CD4-positive, alpha-beta T cell (primary cell): ENCODE measurements around the gene TEX12. TPM values are rescaled to one million over a fixed set of nuclear protein-coding genes. Genes with fewer than 3 reads are reported as not detected.

Experiments used
- ATAC-seq: fragments of 200-7000 bp; cut with Tn5 transposase; one replicate; pipeline ENCODE4 v1.10.0; 2022; ENCODE audit warnings: mild to moderate bottlenecking; ENCODE audit not compliant: poor library complexity
- CTCF ChIA-PET: fragments of 350-600 bp; sonication (Branson Sonifier 250); formaldehyde crosslinking; loops from one replicate; lab custom pipeline; 2021; ENCODE audit warnings: antibody characterized with exemption, inconsistent platforms; lab: Charles Lee
- POLR2A ChIA-PET: fragments of 350-600 bp; sonication (Branson Sonifier 250); formaldehyde crosslinking; loops from one replicate; lab custom pipeline; 2021; ENCODE audit warnings: antibody characterized with exemption, inconsistent platforms; lab: Charles Lee
- DNase-seq, 14 experiments: peaks; one replicate each; pipeline ENCODE4 v3.0.0-alpha.2; 2013 to 2020; ENCODE audit warnings: mixed read lengths in 2 of 14
- H3K27ac ChIP-seq, 2 donors: one replicate each; pipeline versions ENCODE4 v1.5.1 to v1.7.0; 2013; ENCODE audit warnings: low read length in 2 of 2, low read depth in 1 of 2, mild to moderate bottlenecking in 1 of 2
- H3K27me3 ChIP-seq, 2 experiments: 1 replicate in 1 of 2; 2 replicates in 1 of 2; pipeline versions ENCODE4 v1.6.1 to v1.7.0; 2013; ENCODE audit warnings: low read length in 2 of 2, control low read depth in 1 of 2, mild to moderate bottlenecking in 1 of 2, moderate library complexity in 1 of 2; ENCODE audit not compliant: insufficient read depth in 2 of 2, control insufficient read depth in 1 of 2
- H3K36me3 ChIP-seq: one replicate; pipeline ENCODE4 v1.6.1; 2013; ENCODE audit warnings: low read length, control low read depth; ENCODE audit not compliant: insufficient read depth
- H3K4me1 ChIP-seq: one replicate; pipeline ENCODE4 v1.6.1; 2013; ENCODE audit warnings: low read length, control low read depth; ENCODE audit not compliant: insufficient read depth
- H3K4me3 ChIP-seq: one replicate; pipeline ENCODE4 v1.5.1; 2013; ENCODE audit warnings: mild to moderate bottlenecking, low read length, moderate library complexity
- H3K9me3 ChIP-seq, 2 experiments: 1 replicate in 1 of 2; 2 replicates in 1 of 2; pipeline versions ENCODE4 v1.6.1 to v1.7.0; 2013; ENCODE audit warnings: low read length in 2 of 2, mild to moderate bottlenecking in 2 of 2, control low read depth in 1 of 2, moderate library complexity in 1 of 2; ENCODE audit not compliant: control insufficient read depth in 1 of 2, insufficient read depth in 1 of 2
- H3K27ac Mint-ChIP-seq: one replicate; pipeline ENCODE4 v1.8.0; 2020; ENCODE audit warnings: mixed read lengths
- H3K27me3 Mint-ChIP-seq: one replicate; pipeline ENCODE4 v1.8.0; 2021; ENCODE audit warnings: mixed read lengths
- H3K36me3 Mint-ChIP-seq: one replicate; pipeline ENCODE4 v1.8.0; 2021; ENCODE audit warnings: low read depth, mixed read lengths
- H3K4me1 Mint-ChIP-seq: one replicate; pipeline ENCODE4 v1.8.0; 2021; ENCODE audit warnings: low read depth, mixed read lengths
- H3K4me3 Mint-ChIP-seq: one replicate; pipeline ENCODE4 v1.8.0; 2020; ENCODE audit warnings: mild to moderate bottlenecking, mixed read lengths
- H3K9me3 Mint-ChIP-seq: one replicate; pipeline ENCODE4 v1.8.0; 2020; ENCODE audit warnings: mixed read lengths
- CTCF ChIP-seq: fragments of 200-600 bp; IDR thresholded peaks from one replicate; pipeline ENCODE4 v1.8.0; 2022; ENCODE audit warnings: antibody characterized with exemption, mild to moderate bottlenecking
- intact Hi-C, 2 experiments: fragments of 100-400 bp; cut with DNase I in 1 of 2; cut with micrococcal nuclease in 1 of 2; formaldehyde crosslinking; loops; one replicate each; pipeline versions ENCODE4 v1.15.1 to v1.9.0; 2023 to 2025; cut with DNase I, micrococcal nuclease
- total RNA-seq, 174 experiments: library from RNA in 2 of 174; stranded (reverse) in 2 of 174; gene quantifications; one replicate each; pipeline ENCODE4 v1.2.3 and lab custom pipeline; 2021 to 2026

Gene TEX12
- total RNA-seq, 2 experiments from 2014 or later, result 0.39 to 0.82 TPM

GRCh38 chr11:112206071-112206470 lies 38.9 kb downstream of the TEX12 start:
- ATAC-seq, result no peak
- no peak for TF ChIP-seq CTCF
- Mint-ChIP-seq H3K9me3 (no peaks in the 10 kb centered on the region), H3K36me3 (no peaks in the 10 kb centered on the region), H3K27me3 (no peaks in the 10 kb centered on the region), H3K27ac (no peak overlapping the region), H3K4me3 (no peak overlapping the region), H3K4me1 (no peaks in the 10 kb centered on the region)
- Histone ChIP-seq H3K27me3 (no peaks in the 10 kb centered on the region), H3K36me3 (no peaks in the 10 kb centered on the region), H3K4me3 (no peak overlapping the region), H3K9me3 (no peaks in the 10 kb centered on the region), H3K4me1 (no peaks in the 10 kb centered on the region), H3K27ac (no peak overlapping the region)
- POLR2A ChIA-PET, result no interaction called here
- DNase-seq, result no peak
- CTCF ChIA-PET, result no interaction called here
- intact Hi-C loops, result no loop called here

GRCh38 chr11:112210890-112211289 lies 43.7 kb downstream of the TEX12 start:
- Histone ChIP-seq H3K27me3 (no peaks in the 10 kb centered on the region), H3K4me3 (no peak overlapping the region), H3K27ac (no peak overlapping the region), H3K36me3 (no peaks in the 10 kb centered on the region), H3K9me3 (no peaks in the 10 kb centered on the region), H3K4me1 (peaks cover 3% of the 10 kb centered on the region)
- POLR2A ChIA-PET, result no interaction called here
- CTCF ChIA-PET, result no interaction called here
- no peaks in the 10 kb centered on the region for H3K9me3 Mint-ChIP-seq
- ATAC-seq, result no peak
- no peaks in the 10 kb centered on the region for H3K36me3 Mint-ChIP-seq
- no peaks in the 10 kb centered on the region for H3K27me3 Mint-ChIP-seq
- no peak for TF ChIP-seq CTCF
- H3K4me1 Mint-ChIP-seq, result peaks cover 10% of the 10 kb centered on the region
- H3K4me3 Mint-ChIP-seq, result no peak overlapping the region
- intact Hi-C loops, result loop anchor here in 1 of 2 experiments (10.0 kb wide), 1 partner anchor 1324 kb away; no protein-coding TSS in a partner anchor
- DNase-seq, result no peak
- no peak overlapping the region for H3K27ac Mint-ChIP-seq

- H3K27ac Mint-ChIP-seq, result no peak overlapping the region
- no peaks in the 10 kb centered on the region for H3K27me3 ChIP-seq
- DNase-seq (peak in 1 of 14 experiments; percentile 16), ATAC-seq (no peak)
- H3K4me3 ChIP-seq, result no peak overlapping the region
- no peaks in the 10 kb centered on the region for H3K9me3 ChIP-seq
- H3K4me1 ChIP-seq, result peaks cover 3% of the 10 kb centered on the region
- H3K4me1 Mint-ChIP-seq, result peaks cover 10% of the 10 kb centered on the region
- H3K36me3 Mint-ChIP-seq, result no peaks in the 10 kb centered on the region
- no peak overlapping the region for H3K4me3 Mint-ChIP-seq
- POLR2A ChIA-PET, result interaction anchor here (1.2 kb wide), 1 partner anchor 9 kb away, joined by 4 read pairs; no protein-coding TSS in a partner anchor
- intact Hi-C loops, result loop anchor here in 1 of 2 experiments (10.0 kb wide), 1 partner anchor 1323 kb away; no protein-coding TSS in a partner anchor
- no peaks in the 10 kb centered on the region for H3K9me3 Mint-ChIP-seq
- no peak for TF ChIP-seq CTCF
- H3K27ac ChIP-seq, result no peak overlapping the region
- CTCF ChIA-PET, result no interaction called here
- H3K36me3 ChIP-seq, result no peaks in the 10 kb centered on the region
- no peaks in the 10 kb centered on the region for H3K27me3 Mint-ChIP-seq
Measured at GRCh38 chr11:112211536-112211935, 44.4 kb downstream of the TEX12 start.
